NCI-H510A treated with DMSO at 0.1 percent for 48 hours (cell line): ENCODE results near the gene CAMTA1.
A peak's percentile ranks its signal among the peaks of the same experiment; 100 is the strongest.

Experiments used
- DNase-seq: peaks from one replicate; lab custom pipeline; 2025; lab: John Stamatoyannopoulos, UW

The CAMTA1 gene

DNA sequence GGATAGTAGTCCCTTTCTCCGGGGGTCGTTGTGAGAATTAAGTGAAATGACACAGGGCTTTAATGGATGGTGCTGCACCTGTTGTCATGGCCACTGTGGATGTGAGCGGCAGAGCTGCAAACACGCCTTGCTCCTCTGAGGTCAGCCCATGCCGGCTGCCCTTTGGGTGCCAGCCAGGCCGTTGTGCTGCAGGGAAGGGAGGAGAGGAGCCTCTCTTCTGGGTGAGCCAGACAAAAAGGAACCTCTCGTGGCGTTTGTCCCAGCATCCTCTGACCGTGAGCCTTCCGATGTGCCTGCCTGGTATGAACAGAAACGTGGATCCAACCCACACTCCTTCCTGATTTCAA is 602.9 kb downstream of the CAMTA1 start:
- DNase-seq, result no peak

DNA sequence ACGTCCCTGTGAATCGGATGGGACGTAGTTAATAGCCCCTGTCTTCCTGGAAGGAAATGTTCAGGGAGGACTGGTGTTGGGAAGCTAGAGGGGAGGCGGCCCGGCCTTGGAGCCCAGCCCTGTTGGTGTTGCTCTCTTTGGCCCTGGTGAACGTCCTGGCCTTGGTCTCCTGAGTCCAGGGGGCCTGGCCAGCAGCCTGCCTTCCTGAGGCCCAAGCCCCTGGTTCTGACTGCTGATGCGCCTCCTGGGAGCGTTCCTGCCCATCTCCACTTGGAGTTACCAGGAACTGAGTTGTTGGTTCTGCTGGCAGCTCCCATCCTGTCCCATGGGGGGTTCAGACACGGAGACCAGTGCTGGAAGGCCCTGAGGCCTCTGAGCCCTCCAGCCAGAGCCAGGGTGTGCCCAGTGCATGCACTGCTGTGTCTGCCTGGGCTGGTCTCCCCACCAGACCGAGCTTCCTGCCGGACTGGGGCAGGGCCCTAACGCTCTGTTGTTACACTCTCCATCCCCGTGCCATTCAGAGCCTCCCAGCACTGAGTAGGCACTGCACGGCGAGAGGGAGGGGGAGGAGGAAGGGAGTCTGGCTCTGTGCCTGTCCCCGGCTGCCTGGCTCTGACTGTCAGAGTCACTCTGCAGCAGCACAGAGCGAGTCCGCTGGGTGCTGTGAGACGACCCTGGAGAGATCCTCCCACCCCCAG is 603.4 kb downstream of the CAMTA1 start:
- DNase-seq, result no peak

DNA sequence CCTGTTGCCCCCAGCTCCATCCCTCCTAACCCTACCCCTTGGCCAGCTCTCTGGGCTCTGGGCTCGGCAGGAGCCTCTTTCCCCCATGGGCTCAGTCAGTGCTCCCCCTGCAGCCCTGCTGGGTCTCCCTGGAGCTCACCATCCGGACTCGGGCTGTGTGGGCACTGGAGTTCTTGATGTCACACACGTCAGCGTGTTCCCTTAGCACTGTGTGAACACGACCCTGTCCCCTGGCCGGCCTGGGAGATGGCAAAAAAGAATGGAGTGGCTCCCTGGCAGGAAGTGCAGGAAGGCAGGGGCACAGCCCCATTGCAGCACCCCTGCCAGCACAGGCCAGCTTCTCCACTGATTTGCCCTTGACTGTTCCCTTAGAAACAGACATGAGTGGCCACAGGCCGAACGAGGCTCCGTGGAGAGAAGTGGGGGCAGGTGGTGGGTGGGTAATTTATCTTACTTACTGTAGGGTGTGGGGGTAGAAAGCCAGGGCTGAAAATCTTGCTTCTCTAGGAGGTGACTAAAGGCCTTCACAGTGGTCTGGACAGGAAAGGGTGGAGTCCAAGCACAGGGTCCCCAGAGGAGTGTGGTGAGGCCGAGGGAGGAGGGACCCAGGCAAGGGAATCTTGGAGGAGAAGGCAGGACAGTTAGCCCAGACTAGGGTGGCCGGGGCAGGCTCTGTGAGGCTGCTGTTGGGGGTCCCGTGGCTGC is 604.1 kb downstream of the CAMTA1 start:
- DNase-seq, result no peak

DNA sequence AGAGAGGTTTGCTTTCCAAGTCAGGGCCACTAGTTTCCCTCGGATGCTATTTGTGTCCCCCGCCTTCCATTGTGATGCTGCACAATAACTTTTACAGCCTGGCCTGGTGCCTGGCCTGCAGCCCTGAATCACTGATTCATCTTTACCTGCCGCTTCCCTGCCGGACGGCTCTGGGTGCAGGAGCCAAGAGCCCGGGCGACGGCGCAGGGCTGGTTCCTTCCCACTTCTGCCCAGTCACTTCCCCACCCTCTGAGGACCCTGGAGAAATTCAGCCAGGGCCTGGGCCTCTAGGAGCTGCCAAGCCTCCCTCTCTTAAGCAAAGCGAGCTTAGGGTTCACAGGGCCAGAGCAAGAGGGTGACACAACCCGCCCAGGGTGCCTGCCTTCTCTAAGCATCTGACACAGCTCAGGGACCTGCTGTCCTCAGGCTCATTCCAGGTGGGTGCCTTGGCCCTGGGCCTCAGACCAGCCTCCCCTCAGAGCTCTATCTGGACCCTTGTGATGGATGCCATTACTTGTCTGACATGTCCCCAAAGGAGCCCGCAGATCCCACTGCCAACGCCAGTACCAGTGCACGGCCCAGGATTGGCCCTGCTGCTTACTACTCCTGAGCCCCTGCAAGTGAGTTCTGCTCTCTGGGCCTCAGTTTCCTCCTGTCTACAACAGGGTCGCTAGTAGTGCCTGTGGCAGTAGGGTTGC is 604.8 kb downstream of the CAMTA1 start:
- DNase-seq, result no peak

DNA sequence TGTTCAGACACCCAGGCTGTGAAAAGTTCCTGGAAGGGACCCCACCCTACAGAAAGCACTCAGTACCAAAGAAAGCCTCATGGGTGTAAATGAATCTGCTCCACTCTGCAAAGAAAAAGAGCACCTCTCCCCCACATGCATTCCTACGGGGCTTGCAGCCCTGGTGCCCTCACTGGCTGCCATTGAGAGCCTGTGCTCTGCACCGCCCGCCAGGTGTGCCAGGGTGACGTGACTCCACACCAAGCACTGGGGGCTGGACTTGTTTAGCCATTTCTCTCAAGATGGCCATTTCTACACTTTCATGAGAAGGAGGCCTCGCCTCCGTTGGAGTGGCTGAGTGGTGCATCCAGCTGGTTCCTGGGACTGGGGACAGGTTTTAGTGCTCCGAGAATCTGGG is 605.3 kb downstream of the CAMTA1 start:
- peak; percentile 39 for DNase-seq

DNA sequence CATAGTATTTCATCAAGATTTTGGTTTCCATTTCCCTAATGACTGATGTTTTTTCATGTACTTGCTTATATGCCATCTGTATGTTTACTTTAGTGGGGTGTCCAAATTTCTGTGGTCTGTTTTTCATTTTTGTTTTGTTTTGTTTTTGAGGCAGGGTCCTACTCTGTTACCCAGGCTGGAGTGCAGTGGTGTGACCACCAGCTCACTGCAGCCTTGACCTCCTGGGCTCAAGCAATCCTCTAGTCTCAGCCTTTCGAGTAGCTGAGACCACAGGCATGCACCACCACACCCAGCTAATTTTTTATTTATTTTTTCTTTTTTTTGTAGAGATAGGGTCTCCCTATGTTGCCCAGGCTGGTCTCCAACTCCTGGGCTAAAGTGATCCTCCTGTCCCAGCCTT is 607.9 kb downstream of the CAMTA1 start:
- DNase-seq, result no peak

DNA sequence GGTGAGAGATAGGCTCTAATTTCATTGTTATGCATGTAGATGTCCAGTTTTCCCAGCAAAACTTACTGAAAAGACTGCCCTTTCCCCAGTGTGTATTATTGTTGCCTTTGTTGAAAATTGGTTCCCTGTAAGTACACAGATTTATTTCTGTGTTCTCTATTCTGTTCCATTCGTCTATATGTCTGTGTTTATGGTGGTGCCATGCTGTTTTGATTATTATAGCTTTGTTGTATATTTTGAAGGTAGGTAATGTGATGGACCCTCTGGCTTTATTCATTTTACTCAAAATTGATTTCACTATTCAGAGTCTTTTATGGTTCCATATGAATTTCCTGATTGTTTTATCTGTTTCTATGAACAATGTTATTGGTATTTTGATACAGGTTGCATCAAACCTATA is 610.0 kb downstream of the CAMTA1 start:
- DNase-seq, result no peak

DNA sequence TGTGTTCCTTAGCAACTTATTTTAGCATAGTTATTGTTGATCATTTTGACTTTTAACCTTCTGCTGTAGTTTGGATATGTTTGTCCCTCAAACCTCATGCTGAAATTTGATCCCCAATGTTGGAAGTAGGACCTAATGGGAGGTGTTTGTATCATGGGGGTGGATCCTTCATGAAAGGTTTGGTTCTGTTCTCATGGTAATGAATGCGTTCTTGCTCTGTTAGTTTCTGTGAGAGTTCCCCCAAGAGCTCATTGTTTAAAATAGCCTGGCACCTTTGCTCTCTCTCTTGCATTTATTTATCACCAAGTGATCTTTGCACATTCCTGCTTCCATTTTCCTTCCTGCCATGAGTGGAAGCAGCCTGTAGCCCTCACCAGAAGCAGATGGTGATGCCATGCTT is 613.7 kb downstream of the CAMTA1 start:
- no peak for DNase-seq

DNA sequence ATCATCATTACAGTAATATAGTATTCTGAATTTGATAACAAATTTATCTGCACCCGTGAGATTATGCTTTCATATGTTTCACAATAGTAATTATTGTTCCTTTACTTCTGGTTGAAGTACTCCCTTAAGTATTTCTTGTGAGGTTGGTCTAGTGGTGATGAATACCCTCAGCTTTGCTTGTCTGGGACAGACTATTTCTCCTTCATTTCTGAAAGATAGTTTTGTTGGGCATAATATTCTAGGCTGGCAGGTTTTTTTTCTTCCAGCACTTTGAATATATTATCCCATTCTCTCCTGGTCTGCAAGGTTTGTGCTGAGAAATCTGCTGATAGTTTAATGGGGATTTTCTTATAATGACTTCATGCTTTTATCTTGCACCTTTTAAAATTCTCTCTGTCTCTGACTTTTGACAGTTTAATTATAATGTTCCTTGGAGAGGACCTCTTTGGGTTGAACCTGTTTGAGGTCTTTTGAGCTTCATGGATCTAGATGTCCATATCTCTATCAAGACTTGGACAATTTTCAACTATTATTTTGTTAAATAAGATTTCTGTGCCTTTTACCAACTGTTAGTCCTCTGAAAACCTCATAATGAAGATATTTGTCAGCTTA is 614.4 kb downstream of the CAMTA1 start:
- DNase-seq, result no peak

DNA sequence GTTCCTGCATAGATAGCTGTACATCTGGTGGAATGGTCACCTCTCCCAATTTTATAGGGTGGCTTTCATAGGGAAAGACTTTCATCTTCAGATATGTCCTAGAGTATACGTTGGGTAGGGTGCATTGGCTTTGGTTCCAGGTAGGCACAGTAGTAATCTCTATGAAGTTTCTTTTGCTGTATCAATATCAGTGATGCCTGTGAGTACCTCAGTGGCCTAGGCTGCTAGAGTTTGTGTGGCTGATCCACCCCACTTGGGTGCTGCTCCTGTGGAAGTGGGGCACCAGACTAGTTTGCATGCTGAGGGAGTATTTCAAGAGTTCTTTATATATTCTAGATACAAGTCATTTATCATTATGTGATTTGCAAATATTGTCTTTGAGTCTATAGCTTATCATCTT is 615.3 kb downstream of the CAMTA1 start:
- no peak for DNase-seq

DNA sequence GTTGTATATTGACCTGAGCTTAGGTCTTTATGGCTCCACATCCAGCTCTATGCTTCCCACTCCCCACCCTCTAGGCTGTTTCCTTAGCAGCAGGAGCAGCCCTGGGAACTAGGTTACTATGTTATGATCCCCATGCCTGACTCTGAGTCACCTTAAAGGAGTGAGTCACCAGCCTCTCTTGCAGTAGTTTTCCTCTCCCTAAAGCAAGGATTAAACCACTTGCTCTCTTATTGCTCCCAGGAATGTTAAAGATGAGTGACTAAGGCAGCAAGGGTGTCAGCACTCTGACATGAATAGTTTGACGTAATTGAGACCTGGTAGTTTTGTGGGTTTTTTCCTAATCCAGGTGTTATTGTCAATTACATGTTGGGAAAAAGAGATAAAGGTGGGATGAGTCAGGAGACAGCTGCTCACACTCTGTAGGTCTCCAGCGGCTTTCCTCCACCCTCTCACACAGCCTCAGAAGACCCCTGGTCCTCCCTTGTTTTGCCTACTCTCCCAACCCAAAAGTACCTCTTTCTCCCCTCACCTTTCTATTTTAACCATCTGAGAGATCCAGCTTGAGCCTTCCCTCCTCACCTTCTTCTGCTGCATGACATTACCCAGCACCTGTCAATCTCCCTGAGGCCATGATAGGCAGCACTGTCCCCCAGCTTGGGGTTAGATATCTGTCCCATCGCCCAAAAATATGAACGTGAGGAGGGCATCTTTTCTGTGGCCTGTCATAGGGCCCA is 616.7 kb downstream of the CAMTA1 start:
- peak; percentile 28 for DNase-seq

DNA sequence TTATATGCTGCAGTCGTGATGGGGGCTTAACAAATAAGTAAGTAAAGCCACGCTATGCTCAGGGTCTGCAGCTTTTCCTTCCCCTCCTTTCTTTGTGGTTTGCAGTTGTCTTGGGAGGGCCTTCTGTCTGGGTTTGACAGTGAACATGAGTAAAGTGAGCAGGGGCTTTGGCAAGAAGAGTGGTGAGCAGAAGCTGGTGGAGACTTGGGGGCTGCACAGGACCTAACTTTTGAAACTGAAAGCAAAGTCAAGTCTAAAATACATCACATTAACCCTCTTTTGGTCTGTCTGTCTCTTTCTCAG is 617.2 kb downstream of the CAMTA1 start:
- DNase-seq, result no peak

DNA sequence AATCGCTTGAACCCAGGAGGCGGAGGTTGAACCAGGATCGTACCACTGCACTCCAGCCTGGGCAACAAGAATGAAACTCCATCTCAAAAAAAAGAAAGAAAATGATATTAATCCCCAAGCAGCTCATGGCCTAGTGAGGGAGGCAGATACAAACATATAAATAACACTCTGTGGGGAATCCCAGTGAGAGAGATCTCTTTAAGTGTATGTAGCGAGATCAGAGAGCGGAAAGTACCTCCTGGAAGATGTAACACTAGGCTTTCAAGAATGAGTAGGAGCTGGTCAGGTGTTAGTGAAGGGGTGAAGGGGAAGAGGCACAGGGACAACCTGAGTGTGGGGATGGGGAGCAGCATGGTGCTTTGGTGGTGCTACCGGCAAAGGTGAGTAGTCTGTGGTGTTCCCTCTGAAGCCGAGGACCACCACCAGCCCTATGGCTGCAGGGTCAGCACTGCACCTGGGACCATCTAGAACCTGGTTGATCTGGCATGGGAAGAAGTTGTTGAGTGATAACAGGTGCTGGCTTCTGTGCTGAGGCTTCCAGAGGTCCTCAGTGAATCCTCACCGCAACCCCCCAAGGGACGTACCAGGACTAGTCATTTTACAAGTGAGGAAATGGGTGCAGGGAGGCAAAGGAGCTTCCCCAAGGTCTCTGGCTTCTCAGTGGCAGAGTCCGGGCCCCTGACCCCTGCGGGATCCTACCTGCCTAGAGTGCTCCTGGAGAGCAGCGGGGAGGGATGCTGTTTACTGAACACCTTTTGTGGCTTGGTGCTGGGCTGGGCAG is 618.2 kb downstream of the CAMTA1 start:
- no peak for DNase-seq

DNA sequence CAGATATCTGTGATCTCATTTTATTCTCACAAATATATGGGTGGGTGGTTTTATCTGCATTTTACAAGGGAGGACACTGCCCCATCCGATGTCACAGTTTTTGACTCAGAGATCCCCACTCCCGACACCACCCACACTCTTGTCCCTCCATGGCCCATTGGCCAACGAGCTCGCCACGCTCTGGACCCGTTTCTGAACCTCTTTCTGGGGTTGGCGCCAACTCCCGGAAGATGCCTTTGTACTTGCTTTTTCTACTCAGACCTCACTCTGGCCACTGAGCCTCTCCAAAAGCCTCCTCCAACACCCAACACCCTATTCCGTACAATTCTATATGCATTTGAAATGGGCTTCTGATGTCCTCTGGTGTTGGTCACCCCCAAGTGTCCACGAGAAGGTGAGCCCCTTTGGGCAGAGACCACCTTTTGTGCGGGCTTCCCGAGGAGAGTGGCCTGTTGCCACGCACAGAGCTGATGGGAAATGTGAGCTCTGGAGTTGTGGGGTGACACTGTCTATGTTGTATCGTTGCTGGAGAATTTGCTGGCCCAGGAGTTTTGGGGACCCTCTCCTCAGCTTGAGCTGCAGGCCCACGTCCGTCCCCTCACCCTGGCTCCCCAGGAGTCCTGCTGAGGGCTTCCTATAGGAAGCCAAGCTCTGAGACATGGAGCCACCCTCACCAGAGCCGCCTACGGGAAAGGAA is 618.9 kb downstream of the CAMTA1 start:
- DNase-seq, result no peak

DNA sequence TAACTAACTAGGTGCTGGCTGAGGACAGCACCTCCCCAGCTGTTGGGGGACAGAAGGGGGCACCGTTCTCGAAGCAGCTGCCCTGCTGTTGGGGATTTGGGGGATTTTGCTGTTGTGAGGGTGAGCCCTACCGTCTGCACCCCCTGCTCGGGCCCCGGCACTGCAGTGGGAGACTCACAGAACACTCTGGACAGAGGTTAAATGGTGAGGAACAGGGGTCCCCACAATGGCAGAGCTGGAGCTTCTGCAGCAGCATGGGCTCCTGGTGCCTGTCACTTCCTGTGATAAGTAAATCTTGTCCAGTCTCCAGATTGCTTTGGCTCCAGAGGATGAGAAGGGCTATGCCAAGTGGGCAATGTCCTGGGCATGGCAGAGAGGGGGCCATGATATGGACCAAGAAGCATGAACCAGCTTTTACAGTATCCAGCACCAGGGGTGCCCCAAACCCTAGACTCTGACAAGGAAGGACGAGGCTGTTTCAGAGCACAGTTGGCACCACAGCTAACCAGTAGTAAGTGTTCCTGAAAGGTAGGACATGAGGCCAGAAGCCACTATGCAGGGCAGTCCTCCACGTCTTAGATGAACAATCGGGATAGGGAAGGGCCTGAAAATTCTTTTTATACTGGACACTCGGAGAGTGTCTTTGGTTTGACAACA is 620.7 kb downstream of the CAMTA1 start:
- no peak for DNase-seq

DNA sequence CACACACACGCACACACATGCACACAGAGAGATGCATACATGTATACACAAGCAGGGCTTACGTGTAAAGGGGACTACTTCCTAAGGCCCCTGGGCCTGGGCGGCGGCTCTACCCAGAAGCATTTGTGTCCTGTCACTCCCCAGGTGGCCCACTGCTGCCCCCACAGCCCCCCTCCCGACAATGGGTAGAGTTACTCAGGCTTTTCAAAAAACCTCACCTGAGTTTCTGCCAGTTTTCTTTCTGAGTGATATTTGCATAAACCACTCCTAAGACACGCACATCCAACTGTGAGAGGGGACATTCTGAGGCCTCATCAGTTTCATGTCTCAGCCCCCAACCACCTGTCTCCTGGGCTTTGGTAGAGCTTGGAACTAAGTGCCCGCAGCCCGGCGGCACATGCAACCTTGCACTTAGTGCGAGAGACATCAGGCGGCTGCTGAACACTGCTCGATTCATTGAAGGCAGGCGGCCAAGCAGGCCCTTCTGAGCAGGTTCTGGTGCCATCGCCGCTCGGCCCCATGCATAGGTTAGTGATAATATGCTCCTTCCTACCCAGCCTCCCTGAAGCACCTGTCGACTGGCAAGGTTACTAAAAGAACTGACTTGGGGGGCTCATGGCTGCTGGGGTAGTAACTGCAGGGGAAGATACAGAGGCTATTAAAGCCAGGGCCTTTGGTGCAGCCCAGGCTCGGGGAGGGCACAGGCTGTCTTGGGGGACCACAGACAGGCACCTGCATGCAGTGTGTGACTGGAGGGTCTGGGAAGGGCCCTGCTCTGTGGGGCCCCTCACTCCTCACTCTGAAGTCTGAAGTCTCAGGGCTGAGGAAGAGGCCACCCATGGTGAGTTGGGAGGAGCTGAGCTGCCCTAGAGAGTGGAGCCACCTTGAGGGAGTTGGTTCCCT is 621.6 kb downstream of the CAMTA1 start:
- DNase-seq, result no peak

DNA sequence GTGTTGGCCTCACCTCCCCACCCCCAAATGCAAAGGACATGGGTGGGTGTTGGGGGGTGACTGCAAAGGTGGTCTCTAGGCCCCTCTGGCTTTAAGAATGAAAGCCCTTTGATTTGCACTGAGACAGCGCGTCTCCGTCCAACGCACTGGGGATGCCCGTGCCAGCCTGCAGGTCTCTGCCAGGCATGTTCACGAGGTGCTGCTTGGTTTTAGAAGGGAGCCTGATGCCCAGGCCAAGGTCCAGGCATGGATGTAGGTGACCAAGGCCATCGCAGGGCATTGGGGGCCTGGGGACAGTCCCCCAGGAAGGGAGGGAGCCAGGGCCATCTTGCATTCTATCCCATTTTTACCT is 622.3 kb downstream of the CAMTA1 start:
- no peak for DNase-seq

DNA sequence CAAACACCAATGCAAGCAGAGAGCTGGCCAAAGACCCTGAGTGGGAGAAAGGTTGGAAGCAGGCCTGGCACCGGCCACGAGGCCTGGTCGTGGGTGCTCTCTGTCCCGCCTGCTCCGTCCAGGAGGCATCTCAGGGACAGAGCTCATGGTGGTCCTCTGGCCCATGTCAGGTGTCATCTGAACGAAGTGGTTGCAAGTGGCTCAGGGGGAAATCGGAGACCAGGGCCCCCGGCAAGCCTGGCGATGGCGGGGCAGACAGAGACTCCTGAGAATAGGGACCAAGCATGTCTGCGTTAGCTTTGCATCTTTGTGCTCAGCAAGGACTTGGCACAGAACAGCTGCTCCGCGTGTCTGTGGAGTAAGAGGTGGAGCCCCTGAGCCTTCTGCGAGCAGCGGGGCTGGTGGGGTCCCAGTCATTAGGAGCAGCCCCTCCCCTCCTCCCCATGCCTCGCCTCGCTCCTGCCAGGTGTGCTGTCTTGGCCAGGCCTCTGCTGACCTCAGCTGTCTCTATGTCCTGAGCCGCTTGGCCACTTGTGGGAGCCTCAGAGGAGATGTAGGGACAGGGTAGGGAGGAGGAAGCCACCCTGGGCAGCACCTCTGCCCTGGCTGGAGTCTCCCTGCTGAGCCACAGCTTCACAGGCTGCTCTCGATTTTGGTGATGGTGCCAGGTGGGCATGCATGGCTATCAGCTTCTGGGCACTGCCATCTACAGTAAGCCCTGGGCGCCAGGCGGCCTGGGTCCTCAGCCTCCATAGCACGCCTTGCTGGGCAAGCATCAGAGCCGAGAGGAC is 622.9 kb downstream of the CAMTA1 start:
- DNase-seq, result no peak

DNA sequence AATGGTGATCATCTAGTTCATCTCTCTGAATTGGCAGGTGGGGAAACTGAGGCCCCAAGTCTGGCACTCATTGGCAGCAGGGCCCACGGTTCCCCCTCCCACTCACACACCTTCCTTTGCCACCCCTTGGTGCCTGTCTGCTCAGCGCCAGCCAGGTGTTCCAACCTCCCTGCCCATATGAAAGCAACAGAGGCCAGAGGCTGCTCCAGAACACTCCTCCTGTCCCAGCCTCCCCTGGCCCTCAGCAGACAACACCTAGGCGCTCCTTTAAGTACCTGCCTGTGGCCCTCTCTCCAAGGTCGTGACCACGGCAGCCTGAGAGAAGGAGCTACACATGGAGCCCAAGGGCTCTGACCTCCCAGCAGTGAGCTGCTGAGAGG is 623.5 kb downstream of the CAMTA1 start:
- DNase-seq, result no peak
